ENCODE measurements around the gene TPP1.

Gene TPP1

DNA sequence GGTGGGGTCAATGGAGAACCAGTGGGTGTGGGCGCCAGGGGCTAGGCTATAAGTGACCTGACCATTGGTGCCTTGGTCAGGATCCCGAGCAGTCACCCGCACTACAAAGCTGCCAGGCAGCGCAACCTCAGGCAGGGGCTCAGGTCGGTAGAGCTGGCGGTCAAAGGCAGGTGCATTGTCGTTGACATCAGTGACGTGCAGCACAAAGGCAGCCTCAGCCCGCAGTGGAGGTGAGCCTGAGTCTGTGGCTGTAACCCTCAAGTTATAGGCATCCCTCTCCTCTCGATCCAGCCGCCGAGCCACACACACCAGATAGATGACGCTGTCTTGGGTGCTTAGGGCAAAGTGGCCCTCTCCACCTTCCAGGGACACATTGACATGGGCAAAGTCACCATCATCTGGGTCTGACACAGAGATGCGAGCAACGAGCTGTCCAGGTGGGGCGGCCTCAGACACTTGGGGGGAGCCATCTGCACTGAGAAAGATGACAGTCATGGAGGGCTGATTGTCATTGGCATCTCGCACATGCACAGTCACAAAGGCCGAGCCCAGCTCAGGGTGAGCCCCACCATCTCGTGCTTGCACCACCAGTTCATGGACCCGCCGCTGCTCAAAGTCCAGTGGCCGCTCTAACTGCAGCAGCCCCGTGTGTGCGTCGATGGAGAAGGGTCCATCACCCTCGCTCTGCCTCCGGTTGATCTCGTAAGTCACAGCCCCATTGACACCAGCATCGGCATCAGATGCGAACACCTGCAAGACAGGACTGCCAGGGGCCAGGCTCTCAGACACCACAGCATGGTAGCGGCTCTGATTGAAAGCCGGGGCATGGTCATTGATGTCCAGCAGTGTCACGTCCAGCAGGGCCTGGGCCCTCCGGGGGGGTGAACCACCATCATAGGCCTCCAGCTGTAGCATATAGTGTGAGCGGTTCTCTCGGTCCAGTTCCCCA is 21.1 kb upstream of the TPP1 start:
- no peak overlapping the region for H3K4me3 ChIP-seq (replicated peaks; ENCODE audit: low read depth, low read length)

GRCh38 chr11:6638429-6638828 is 19.2 kb upstream of the TPP1 start:
- TF ChIP-seq, protein P1, sequence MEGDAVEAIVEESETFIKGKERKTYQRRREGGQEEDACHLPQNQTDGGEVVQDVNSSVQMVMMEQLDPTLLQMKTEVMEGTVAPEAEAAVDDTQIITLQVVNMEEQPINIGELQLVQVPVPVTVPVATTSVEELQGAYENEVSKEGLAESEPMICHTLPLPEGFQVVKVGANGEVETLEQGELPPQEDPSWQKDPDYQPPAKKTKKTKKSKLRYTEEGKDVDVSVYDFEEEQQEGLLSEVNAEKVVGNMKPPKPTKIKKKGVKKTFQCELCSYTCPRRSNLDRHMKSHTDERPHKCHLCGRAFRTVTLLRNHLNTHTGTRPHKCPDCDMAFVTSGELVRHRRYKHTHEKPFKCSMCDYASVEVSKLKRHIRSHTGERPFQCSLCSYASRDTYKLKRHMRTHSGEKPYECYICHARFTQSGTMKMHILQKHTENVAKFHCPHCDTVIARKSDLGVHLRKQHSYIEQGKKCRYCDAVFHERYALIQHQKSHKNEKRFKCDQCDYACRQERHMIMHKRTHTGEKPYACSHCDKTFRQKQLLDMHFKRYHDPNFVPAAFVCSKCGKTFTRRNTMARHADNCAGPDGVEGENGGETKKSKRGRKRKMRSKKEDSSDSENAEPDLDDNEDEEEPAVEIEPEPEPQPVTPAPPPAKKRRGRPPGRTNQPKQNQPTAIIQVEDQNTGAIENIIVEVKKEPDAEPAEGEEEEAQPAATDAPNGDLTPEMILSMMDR (IDR thresholded peaks at IDR 0.05; ENCODE audit: low read length, missing control alignments) = no peak
- DNase-seq (ENCODE audit: low read depth) = no peak
- no peak overlapping the region for H3K4me3 ChIP-seq (replicated peaks; ENCODE audit: low read depth, low read length)

More for the DNA sequence above, 21.1 kb upstream of the TPP1 start:
- no peak for DNase-seq (ENCODE audit: low read depth)
- TF ChIP-seq, protein P1 (IDR thresholded peaks at IDR 0.05; ENCODE audit: low read length, missing control alignments) = no peak

DNA sequence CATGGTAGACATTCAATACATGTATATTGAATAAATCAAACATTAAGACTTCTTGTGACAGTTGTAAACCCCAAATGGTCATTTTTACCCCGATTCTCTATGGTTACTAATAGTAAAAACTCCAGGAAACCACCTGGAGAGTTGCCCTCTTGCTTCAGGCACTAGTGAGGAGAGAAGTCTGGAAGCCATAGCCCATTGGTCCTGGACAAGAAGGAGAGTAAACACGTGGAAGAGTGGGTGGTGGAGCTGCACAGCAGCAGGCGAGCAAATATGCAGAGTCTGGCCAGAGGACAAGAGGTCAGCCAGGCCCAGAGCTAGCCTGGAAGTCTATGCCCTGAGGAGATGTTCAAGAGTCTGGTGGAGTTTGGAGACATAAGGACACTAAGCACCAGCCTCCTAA is 18.6 kb upstream of the TPP1 start:
- TF ChIP-seq, protein P1 (IDR thresholded peaks at IDR 0.05; ENCODE audit: low read length, missing control alignments) = no peak
- H3K4me3 ChIP-seq (replicated peaks; ENCODE audit: low read depth, low read length) = no peak overlapping the region
- peak; percentile 42 for DNase-seq (ENCODE audit: low read depth)

- TF ChIP-seq, protein P1 (IDR thresholded peaks at IDR 0.05; ENCODE audit: low read length, missing control alignments) = no peak
- H3K4me3 ChIP-seq (replicated peaks; ENCODE audit: low read depth, low read length) = no peak overlapping the region
- no peak for DNase-seq (ENCODE audit: low read depth)
Observed at GRCh38 chr11:6636480-6636879, 17.3 kb upstream of the TPP1 start.

- H3K4me3 ChIP-seq (replicated peaks; ENCODE audit: low read depth, low read length) = no peak overlapping the region
- TF ChIP-seq, protein P1 (IDR thresholded peaks at IDR 0.05; ENCODE audit: low read length, missing control alignments) = no peak
- peak; percentile 67 for DNase-seq (ENCODE audit: low read depth)
Observed at GRCh38 chr11:6635082-6635932, 16.1 kb upstream of the TPP1 start.

- no peak for DNase-seq (ENCODE audit: low read depth)
- no peak overlapping the region for H3K4me3 ChIP-seq (replicated peaks; ENCODE audit: low read depth, low read length)
- TF ChIP-seq, protein P1 (IDR thresholded peaks at IDR 0.05; ENCODE audit: low read length, missing control alignments) = no peak
Observed at GRCh38 chr11:6634534-6634933, 15.3 kb upstream of the TPP1 start.

All from fibroblast of pulmonary artery (primary cell).